Hypothalamus (tissue), 51 donors: ENCODE measurements around the gene FAM180A.
A peak's percentile ranks its signal among the peaks of the same experiment; 100 is the strongest.
"Not testable (repeated sequence)": the region's sequence is repeated elsewhere in the genome, so short reads cannot be mapped to it uniquely, and the experiment has no call there.

ENCODE experiments used
- DNase-seq, 51 donors: peaks; one replicate each; lab custom pipeline; 2025; lab: John Stamatoyannopoulos, UW

FAM180A gene

DNA sequence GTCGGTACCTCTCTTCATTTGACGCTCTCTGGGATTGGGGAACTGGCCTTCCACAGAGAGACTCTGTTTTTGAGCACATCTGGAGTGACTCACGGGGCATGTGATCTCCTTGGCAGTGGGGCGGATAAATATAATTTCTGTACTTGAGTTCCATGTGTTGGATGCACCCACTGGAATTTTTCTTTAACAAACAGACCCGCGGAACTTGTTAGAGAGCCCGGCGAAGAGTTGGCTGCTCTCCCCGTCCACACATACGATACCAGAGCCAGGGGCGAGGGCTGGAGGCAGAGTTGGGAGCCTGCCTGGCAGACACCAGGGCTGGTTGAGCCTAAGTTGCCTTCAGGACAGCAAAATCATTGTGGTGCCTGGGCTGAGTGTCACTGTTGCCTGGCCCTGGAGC is at the start of gene FAM180A:
Gene FAM180A (minus strand): TSS at position 44 of the 400 bp plus-strand sequence. CDS start 233 bp downstream, outside the sequence.
- no peak for DNase-seq

DNA sequence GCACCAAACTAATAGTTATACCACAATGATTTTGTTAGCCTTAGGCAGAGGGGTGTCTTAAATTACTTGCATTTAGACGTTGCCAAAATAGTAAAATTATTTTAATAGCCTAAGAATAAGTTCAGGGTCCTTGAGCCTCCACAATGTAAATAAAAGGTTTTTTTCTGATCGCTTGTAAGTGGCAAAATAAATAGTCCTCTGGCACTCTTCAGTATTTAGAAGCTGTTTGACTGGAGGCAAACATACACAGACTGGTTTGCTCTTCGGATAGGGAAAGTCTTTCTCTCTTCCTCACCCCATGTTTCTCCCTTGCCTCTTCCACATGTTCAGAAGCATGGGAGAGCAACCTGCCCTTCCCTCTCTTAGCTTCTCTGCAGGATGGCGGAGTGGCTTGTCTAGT is 49.5 kb upstream of the FAM180A start:
- DNase-seq = no peak

DNA sequence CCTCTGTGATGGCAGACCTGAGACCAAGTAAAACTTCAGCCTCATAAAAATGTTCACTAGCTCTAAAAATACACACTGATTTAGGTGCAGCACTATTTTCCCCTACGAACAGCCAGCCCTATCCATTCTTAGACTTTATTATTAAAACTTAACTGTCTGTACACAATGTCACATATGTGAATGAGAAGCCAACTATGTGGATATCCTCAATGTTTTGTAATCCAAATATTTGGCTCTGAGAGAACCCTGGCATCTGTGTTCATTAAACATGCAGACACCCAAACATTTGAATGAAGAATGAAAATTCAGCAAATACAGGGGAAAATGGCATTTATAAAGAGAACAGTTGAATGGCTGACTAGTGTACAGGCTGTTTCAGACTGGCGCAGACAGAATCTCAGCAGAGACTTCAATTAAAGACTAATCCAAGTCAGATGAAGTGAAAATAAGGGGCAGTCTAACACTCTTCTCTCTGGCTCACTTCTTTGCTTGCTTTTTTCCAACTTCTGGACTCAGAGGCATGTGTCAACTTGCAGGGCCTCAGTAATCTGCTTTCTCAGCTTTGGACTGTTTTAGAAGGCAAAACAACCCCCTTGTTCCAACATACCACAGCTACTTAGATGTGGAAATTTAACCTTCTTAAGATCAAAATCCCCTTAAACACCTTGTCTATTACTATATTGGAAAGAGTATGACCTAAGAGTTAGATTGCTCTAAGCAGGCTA is 47.4 kb upstream of the FAM180A start:
- DNase-seq = no peak

DNA sequence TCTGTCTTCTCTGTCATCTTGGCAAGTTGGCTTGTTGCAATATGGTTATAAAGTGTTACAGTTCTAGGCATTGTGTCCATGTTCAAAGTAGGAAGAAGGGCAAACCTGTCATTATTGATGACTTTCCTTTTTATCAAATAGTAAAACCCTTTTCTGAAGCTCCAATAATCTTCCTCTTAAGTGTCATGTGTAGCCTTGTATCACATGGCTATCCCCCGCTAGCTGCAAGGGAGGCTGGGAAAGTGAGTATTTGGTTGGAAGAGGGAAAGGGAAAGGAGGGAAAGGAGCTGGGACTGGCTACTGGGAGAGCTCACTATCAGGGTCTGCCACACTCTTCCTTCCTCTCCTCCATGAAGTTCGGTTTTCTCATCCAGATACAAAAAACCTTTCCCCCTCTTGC is 45.2 kb upstream of the FAM180A start:
- no peak for DNase-seq

DNA sequence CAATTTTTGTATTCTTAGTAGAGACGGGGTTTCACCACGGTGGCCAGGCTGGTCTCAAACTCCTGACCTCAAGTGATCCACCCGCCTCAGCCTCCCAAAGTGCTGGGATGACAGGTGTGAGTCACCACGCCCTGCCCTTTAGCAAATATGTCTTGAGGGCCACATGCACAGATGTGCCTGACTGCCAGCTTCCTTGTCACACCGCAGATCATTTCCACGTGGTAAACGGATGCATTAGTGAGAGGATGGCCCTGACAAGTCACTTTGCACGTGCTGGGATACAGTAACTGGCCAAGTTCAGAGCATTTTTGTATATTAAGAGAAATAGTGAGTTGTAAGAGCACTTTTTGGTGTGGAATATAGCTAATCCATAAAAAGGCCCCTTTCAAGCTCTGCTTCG is 44.3 kb upstream of the FAM180A start:
- no peak for DNase-seq

DNA sequence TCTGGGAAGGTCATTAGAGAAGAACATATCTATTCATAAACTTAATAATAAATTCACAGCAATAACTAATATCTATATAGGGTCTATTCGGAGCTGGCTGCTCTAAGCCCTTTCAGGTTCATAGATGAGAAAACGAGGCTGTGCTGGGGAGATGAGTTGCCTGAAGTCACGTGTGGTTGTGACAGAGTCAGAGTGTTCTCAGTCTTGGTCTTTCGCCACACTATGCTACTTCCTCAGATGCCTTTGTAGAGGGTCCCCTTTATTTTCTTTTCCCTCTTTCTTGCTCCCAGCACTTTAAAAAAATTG is 43.7 kb upstream of the FAM180A start:
- no peak for DNase-seq

DNA sequence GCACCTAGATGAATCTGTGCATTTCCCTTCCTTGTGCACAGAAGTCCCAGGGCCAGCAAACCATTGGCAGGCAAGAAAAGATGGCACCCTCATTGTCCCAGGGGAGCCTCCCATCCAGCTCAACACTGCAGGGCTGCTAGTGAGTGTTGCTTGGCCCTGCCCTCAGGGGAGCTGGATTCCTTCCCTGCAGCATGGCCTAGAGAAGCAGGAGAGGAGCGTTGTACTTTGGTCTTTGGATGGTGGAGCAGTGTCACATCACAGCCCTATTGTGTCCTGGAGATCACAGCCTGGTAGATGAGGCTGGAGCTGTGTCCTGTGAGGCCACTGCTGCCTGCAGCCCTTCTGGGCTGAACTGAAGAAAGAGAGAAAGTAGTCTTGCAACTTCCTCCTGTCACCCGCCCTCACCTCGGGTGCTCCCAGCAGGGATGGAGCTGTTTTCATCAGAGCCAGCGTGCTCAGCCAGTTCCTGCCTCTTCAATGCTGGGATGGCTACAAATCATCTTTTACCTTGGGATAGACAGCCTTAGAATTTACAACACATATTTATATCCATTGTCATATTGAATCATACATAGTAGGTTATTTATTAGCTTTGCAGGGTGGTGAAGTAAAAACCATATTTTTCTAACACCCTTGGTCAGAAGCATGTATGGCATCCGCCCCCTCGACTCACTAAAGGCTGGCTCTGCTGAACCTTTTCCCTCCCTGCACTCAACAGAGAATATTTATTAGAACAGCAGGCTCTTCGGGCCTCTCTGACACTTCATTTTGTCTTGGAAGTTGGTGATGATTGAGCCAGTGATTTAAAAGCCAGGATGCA is 43.1 kb upstream of the FAM180A start:
- no peak for DNase-seq

DNA sequence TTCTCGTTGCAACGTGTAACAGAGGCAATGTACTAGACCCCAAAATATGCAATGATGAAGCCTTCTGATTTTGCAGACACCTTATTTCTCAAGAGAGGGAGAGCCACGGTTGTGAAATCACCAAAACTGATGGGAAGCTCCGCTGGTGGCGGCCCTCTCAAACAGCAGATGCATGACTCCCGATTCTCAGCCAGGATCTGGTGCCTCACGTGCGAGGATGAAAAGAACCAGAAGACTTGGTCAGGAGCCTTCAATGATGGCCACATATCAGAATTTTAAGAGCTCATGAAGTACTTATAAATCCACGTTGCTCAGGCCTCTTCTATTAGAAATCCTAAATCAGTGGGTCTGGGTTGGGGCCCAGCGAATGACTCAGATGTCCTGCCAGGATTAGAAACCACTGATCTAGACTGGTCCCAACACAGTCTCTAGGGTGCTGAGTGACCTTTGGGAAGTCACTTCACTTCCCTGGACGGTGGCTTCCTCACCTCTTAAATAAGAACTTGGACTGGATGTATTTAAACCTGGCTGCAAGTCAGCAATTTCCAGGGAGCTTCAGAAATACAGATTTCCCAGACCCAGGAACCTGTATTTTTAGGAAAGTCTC is 41.9 kb upstream of the FAM180A start:
- DNase-seq = no peak

DNA sequence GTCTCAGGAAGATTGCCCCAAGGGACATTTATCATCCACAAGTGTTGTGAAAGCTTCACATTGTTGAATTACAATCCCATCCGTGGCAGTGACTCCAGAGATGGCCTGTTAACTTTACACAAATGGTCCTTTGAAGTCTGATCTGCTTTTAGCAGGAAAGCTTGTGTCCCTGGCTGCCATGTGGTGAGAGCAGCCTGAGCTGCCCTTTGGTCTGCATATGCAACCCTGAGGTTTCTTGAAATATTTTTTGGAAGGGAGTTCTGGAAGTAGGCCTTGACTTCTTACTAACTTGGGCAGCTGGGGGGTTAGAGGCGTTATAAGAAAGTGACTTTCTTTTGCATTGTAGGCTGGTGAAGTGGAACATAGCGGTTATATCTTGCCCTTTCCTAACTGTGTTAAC is 41.3 kb upstream of the FAM180A start:
- no peak for DNase-seq

DNA sequence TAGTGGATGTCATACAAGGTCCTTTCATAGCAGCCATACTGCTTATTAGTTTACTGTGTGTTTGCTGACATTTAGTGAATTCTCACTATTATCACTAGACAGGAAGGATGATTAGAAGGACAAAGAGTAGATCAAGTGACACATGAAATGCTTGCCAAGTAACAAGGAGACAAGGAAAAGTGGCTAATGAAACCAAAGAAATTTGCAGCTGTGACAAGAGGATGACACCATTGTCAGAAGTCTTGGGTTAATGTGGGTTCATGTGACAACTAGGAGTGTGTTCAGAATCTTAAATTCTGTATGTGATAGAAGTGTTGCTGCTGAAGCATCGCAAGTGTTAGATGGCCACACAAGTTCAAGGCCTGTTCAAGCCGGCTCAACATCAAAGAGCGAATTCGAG is 40.8 kb upstream of the FAM180A start:
- no peak for DNase-seq

DNA sequence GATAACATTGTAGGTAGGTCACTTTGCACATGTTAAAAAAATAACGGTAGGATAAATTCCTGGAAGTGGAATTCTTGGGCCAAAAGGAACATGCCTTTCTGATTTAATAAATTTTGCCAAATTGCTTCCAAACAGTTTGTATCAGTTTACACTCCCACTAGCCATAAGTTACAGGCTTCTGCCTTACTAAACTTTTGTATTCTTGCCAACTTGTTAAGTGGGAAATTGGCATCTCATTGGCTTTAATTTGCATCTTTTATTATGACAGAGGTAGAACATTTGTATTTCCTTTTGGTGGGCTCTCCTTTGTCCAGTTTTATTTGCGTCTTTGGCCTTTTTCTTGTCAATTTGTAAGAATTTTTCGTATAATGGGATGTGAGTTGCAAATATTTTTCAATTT is 38.3 kb upstream of the FAM180A start:
- DNase-seq = no peak

DNA sequence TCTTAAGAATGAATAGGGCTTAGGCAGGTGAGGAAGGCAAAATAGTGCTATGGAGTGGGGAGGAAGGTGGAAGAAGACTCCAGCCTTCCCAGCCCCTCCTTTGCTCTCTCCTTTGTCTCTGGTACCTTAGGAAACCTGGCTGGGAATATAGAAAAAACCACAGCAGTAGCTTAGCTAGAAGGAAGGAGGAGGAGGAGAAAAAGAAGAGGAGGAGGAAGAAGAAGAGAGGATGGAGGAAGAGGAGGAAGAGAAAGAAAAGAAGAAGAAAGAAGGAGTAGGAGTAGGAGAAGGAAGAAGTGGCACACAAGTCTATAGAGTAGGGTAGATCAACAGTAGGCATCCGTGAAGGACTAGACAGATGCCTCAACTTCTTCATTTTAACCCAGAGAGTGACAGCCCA is 36.5 kb upstream of the FAM180A start:
- DNase-seq = no peak

DNA sequence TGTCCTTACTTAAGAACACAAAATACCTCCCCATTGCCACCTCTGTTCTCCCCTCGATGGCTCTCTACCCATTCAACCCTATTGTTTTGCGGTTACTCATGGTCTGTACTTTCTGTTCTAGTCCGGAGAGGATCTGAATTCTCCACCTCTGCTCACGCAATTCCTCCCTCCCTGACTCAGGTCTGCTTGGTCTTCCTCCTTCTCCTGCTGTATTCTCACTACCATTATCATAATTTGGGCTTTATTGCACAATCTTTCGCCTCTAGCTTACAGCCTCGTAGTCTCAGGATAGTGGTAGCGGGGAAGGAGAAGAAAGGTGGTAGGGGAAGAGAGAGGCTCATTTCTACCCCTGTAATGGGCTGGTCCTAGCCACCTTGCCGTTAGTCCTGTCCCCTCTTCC is 35.4 kb upstream of the FAM180A start:
- DNase-seq = no peak

DNA sequence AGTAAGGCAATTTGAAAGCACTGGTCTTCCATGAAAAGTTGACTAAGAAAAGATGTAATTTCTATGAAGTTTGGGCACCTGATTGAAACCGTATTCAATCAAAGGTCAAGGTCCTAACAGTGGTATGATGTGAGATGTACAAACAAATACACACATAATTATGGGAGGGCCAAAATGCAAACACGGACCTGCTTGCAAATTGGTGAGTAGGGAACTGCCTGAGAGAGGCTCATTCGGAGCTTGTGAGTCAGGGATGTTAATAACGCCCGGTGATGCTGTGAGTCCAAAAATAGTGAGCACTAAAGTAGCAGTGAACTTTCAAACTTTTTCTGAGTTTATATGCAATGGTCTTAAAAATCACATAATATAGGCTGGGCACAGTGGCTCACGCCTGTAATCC is 34.2 kb upstream of the FAM180A start:
- no peak for DNase-seq

DNA sequence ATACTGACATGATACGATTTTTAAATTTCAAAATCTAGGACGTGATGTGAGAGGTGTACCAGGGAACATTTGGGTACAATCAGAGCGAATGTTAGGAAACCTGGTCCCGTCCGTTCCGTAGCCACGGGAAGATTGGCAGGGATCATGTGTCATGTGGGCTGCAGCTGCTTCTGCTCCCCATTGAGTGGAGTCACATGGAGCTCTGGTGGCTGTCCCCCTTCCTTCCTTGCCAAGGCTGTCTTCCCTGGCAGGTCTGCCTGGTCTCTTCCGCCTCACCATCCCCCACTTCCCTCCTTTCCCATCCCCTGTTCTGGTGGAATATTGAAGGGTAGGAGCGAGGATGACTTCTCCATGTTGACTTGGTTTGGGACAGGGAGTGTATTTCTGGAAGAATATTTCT is 33.8 kb upstream of the FAM180A start:
- DNase-seq = no peak

DNA sequence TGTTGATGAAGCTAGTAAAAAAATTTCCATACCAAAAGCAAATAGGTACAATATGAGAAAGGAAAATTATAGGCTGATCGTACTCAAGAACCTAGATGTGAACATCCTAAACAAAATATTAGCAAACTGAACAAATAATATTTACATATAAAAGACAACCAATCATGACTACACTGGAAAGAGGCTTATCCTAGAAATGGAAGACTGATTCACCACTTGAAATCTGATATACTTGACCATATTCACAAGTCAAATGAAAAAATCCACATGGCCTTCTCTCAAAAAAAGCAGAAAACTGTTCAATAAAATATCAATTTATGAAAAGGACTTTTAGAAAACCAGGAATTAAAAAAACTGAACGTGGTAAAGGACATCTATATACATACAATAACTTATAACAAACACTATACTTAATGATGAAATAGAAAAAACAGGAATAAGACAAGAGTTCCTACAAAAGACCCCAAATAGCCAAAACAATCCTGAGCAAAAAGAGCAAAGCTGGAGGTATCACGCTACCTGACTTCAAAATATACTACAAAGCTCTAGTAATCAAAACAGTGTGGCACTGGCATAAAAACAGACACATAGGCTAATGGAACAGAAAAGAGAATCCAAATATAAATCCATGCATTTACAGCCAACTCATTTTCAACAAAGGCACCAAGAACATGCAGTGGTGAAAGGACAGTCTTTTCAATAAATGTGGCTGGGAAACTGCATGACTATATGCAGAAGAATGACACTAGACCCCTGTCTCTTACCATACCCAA is 29.2 kb upstream of the FAM180A start:
- DNase-seq = no peak

DNA sequence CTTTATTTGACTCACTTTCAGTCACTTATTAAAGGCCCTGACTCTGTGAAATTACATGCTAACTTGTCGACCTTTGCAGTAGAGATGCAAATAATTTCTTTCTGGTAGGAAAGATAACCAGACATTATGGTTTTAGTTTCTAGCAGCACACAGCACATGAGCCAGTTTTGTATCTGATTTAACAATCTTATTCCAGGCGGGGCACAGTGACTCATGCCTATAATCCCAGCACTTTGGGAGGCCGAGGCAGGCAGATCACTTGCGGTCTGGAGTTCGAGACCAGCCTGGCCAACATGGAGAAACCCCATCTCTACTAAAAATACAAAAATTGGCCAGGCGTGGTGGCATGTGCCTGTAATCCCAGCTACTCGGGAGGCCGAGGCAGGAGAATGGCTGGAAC is 27.3 kb upstream of the FAM180A start:
- DNase-seq = not testable (repeated sequence)

DNA sequence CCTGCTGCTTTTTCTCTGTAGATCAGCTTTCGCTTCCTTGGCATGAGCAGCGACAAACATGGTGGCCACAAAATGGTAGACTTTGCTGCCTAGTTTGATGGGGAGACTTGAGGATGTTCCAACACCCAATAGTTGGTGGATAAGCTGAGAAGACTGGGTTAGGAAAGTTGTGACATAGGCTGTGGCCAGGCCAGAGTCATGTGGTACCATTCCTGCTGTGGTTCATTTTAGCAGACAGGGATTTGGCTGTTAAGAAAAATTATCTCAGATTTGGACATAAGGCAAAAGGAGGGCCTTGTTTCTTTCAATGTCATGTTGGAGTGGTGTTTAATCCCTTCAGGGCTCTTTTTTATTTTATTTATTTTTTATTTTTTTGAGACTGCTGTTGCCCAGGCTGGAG is 26.6 kb upstream of the FAM180A start:
- no peak for DNase-seq

DNA sequence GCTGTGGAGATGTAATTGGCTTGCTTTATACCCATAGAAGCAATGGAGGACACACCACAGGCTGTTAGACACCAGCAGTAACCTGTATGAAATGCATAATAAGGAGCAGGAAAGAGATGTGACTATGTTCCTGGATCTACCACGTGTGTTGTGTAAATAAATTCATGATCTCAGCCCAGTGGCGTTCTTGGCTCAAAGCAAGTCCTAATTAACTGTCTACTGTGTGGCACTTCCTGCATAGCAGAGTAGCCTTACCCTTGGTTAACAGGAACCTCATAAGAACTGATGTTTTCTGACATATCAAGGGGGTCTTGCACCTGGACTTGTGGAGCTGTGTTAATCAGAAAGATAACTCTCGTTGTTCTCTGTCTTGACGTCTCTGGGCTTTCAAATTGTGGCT is 25.7 kb upstream of the FAM180A start:
- DNase-seq = peak in 1 of 51 donors; percentile 5

DNA sequence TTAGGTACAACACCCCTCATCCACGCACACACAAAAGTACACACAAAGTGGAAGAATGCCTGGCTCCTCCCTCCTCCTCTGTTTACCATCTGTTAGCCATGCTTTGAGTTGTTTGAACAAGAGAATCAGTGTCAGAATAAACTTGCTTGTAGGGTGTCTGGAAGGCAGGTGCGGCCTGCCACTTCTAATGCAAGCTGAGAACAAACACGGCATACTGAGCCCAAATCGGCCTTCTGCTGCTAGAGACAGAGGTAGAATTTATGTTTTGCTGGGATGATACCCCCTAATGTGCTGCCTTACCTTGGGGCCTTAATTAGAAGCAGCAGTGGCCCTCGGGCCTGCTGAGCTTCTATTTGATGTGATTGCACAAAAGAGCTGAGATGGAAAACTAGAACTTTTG is 24.9 kb upstream of the FAM180A start:
- DNase-seq = no peak

DNA sequence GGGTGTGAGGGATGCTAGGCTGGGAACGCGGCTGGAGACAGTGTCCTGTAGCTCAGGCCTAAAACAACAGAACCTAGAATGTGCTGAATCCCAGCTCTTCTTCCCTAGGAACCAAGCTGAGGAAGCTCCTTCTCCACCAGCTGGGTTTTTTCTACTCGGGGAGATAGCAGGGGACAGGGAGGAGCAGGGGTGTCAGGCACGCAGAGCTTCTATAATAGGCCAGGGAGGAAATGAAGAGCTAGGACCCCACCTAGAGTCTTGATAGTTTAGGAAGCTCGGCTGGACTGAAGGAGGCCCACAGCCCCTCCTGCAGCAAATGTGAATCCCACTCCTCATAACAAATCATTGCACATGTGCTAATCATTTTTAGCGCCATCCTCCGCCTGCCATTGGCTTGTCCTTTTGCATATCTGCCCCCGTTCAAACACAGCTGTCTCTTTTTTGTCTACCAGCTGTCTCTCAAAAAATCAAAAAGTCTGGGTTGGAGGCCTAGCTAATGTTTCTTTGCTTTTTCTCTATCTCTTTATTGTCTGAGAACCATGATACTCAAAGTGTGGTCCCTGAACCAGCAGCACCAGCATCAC is 24.1 kb upstream of the FAM180A start:
- no peak for DNase-seq
